ENCODE data around the gene JAZF1.

DNA sequence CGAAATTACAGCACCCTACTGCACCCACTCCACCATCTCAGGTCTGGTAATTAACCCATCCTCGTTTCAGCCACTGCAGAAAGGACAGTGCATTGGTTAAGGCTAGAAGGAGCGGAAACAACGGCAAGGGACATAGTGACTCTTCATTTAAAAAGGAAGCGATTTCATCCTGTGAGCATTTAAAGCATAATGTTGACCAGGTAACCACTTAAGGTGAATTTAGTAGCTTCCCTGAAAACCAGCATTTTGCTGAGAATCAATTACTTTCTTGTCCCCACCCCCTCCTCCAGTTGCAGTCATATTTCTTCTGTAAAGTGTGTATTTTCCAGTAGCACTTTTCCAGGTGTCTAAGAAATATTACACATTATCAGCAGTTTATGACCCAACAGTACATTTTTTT is 821 bp upstream of the JAZF1 start:
- TF ChIP-seq CTCF (IDR thresholded peaks at IDR 0.05) (no peak), EZH2 (IDR thresholded peaks at IDR 0.05; ENCODE audit: borderline replicate concordance, insufficient read depth, low read depth, low read length, poor library complexity, severe bottlenecking) (no peak)

Measured in B cell (primary cell).